Medulla oblongata (tissue), 1 donor: ENCODE data around the gene LBX1.
"Not testable (repeated sequence)": the region's sequence is repeated elsewhere in the genome, so short reads cannot be mapped to it uniquely, and the experiment has no call there.

Source experiments
- DNase-seq: peaks from one replicate; pipeline ENCODE4 v3.0.0-alpha.2; 2015; ENCODE audit errors: extremely low spot score

Gene LBX1

DNA sequence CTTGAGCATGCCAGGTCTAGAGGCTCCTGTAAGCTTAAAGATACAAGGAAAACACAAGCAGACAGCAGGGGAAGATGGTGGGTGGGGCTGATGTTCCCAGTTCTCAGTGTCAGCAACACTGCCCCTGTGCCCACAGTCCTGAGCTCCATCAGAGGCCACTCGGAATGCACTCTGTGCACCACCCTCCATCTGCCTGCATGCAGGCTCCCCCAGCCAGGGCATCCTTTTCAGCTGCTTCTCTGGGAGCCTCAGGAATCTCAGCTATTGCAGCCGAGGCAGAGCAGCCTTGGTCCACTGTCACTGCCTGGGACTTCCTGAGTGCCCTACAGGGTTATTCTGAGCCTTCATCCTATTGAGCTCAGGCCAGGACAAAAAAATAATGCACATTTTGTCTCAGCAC lies 22.2 kb downstream of the LBX1 start:
- DNase-seq = no peak

DNA sequence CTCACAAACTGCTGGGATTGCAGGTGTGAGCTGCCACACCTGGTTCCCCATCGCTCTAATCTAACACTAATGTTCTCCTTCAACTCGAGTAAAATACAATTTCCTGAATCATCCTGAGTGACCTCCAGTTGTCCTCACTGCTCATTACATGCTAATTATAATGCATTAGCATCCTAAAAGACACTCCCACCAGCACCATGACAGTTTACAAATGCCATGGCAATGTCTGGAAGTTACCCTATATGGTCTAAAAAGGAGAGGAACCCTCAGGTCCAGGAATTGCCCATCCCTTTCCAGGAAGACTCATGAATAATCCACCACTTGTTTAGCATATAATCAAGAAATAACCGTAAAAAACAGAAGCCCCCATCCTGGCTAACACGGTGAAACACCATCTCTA lies 26.6 kb downstream of the LBX1 start:
- DNase-seq = not testable (repeated sequence)

DNA sequence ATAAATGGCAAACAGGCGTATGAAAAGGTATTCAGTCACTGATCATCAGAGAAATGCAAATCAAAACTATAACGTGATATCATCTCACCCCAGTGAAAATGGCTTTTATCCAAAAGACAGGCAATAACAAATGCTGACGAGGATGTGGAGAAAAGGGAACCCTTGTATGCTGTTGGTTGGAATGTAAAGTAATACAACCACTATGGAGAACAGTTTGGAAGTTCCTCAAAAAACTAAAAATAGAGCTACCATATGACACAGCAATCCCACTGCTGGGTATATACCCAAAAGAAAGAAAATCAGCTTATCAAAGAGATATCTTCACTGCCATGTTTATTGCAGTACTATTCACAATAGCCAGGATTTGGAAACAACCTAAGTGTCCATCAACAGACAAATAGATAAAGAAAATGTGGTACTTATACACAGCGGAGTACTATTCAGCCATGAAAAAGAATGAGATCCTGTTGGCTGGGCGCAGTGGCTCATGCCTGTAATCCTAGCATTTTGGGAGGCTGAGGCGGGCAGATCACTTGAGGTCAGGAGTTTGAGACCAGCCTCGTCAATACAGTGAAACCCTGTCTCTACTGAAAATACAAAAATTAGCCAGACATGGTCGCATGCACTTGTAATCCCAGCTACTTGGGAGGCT lies 30.8 kb downstream of the LBX1 start:
- DNase-seq = not testable (repeated sequence)

DNA sequence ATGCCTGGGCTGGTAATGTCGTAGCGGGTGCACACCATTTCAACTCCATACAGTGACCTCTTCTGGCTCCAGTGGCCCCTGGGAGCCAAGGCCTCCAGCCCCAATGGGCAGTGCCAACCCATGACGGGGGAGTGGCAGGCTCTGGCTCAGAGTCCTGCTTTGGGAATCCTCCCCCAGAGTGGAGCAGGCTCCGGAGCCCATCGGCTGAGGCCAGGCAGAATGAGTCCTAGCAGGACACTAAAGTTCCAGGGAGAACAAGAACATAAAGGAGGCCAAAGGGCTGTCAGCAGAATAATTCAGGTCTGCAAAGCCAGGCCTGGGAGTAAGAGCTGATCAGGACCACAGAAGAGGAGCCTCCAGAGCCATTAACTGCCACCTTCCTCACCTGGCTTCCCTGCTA lies 33.3 kb downstream of the LBX1 start:
- DNase-seq = no peak

DNA sequence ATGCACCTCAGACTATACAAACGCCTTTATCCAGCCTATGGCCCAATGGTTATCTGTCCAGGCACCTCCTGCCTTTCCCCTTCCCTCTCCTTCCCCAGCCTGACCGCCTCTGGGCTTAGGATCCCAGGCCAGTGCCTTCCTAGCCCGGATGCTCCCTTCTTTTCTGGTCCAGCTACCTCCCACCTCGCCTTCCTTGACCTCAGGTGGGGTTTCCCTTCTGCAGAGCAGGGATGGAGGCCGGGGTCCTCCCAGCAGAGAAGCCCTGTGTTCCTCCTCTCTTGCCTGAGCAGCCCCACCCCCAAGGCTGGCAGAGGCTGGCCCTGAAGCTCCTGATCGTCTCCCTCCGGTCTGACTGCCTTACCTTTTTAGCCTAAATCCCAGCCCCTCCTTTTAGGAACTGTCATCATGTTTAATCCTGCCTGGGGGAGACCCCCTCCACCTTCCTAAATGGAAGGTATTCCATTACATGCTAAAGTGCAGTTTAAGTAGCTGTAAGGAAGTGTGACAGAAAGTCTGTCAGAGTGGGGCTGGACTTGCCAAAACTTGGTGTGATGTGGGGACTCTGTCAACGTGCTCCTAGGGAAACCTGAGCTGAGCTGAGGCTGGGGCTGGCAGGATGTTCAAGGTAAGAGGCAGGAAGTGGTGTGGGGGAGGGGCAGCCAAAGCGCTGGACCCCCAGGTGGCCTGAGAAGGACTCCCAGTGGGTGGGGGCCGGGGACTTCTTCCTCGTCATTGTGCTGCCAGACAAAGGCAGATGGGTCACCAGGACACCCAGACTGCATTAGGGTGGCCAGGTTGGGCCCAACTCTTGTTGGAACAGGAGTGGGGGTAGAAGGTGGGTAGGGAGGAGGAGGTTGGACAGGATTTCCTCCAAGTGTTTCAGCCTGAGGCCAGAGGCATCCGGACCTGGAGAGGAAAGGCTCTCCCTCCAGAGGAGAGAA lies 39.5 kb downstream of the LBX1 start:
- no peak for DNase-seq

DNA sequence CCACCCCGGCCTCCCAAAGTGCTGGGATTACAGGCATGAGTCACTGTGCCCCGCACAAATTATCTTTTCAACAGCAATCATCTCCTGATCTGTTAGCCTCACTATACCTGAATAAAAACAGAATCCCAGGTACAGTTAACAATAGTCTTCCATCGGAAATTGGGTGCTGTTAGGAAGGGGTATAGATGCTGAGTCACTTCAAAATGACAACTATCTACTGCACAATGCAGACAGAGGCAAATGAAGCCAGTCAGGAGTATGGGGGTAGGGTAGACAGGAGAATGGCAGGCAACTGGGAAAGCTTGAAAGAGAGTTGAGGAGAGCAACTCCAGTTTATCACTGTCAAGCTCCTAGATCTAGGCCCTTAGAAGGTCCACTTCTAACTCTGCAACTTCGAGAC lies 40.3 kb downstream of the LBX1 start:
- DNase-seq = no peak

DNA sequence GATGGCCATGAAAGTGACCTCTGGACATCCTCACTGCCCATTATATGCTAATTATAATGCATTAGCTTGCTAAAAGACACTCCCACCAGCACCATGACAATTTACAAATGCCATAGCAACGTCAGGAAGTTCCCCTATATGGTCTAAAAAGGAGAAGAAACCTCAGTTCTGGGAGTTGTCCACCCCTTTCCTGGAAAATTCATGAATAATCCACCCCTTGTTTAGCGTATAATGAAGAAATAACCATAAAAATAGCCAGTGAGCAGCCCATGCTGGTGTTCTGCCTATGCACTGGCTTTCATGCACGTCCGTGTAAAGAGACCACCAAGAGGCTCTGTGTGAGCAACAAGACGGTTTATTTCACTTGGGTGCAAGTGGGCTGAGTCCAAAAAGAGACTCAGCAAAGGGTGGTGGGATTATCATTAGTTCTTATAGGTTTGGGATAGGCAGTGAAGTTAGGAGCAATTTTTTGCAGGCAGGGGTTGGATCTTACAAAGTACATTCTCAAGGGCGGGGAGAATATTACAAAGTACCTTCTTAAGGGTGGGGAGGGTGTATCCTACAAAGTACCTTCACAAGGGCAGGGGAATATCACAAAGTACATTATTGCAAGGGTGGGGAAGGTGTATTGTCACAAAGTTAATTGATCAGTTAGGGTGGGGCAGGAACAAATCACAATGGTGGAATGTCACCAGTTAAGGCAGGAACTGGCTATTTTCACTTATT lies 45.6 kb downstream of the LBX1 start:
- DNase-seq = no peak

DNA sequence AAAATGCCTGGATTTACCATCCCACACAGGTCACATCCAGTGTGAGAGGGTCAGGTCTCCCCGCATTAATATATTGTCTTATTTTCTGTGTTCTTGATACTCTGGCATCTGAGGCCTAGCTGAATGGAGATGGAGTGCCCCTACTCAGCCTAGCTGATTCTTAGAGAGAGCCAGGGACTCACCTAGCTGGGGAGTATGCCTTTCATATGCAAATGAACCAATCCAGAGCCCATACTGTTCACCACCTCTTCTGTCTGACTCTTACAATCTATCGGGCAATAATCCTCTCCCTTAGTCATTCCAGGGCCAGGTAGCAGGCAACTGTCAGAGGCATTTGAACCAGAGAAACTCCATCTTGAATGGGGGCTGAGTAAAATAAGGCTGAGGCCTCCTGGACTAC lies 46.3 kb downstream of the LBX1 start:
- DNase-seq = no peak
